H9 (cell line): ENCODE measurements around the gene CFAP90. TPM values are rescaled to one million over a fixed set of nuclear protein-coding genes. Genes with fewer than 3 reads are reported as not detected.

ENCODE experiments used
- DNase-seq: peaks from one replicate; pipeline ENCODE4 v3.0.0-alpha.2; 2017
- H2AFZ ChIP-seq: one replicate; pipeline ENCODE4 v1.6.1; 2013; ENCODE audit warnings: mild to moderate bottlenecking, low read length, control low read depth, moderate library complexity
- H2AK5ac ChIP-seq: 2 replicates; pipeline ENCODE4 v1.6.1; 2013; ENCODE audit warnings: low read length, control low read depth, mixed read lengths; ENCODE audit not compliant: insufficient read length
- H2BK120ac ChIP-seq: one replicate; pipeline ENCODE4 v1.6.1; 2013; ENCODE audit warnings: low read depth, mild to moderate bottlenecking, low read length, control low read depth, inconsistent platforms; ENCODE audit not compliant: poor library complexity, severe bottlenecking
- H2BK12ac ChIP-seq: 2 replicates; pipeline ENCODE4 v1.6.1; 2013; ENCODE audit warnings: low read length, control low read depth, mixed read lengths, low read depth; ENCODE audit not compliant: insufficient read length
- H2BK15ac ChIP-seq: 2 replicates; pipeline ENCODE4 v1.6.1; 2013; ENCODE audit warnings: low read depth, low read length, control low read depth
- H2BK20ac ChIP-seq: one replicate; pipeline ENCODE4 v1.6.1; 2013; ENCODE audit warnings: low read depth, mild to moderate bottlenecking, low read length, control low read depth, inconsistent platforms; ENCODE audit not compliant: poor library complexity, severe bottlenecking
- H2BK5ac ChIP-seq: 2 replicates; pipeline ENCODE4 v1.6.1; 2013; ENCODE audit warnings: low read length, control low read depth, mixed read lengths; ENCODE audit not compliant: insufficient read length
- H3K14ac ChIP-seq: 2 replicates; pipeline ENCODE4 v1.6.1; 2013; ENCODE audit warnings: low read length, control low read depth; ENCODE audit not compliant: insufficient read depth
- H3K18ac ChIP-seq: 2 replicates; pipeline ENCODE4 v1.6.1; 2013; ENCODE audit warnings: low read depth, mild to moderate bottlenecking, mixed read lengths, low read length, control low read depth; ENCODE audit not compliant: insufficient read length
- H3K23ac ChIP-seq: 2 replicates; pipeline ENCODE4 v1.6.1; 2013; ENCODE audit warnings: low read length, control low read depth, mixed read lengths, low read depth; ENCODE audit not compliant: insufficient read length
- H3K23me2 ChIP-seq: 2 replicates; pipeline ENCODE4 v1.6.1; 2013; ENCODE audit warnings: low read depth, mild to moderate bottlenecking, mixed read lengths, low read length, control low read depth; ENCODE audit not compliant: insufficient read length, poor library complexity, severe bottlenecking
- H3K27ac ChIP-seq: 2 replicates; pipeline ENCODE4 v1.5.1; 2013; ENCODE audit warnings: low read length, control low read depth, mixed read lengths, low read depth; ENCODE audit not compliant: insufficient read length
- H3K27me3 ChIP-seq: 2 replicates; pipeline ENCODE4 v1.6.1; 2013; ENCODE audit warnings: low read length, control low read depth, inconsistent platforms; ENCODE audit not compliant: insufficient read depth
- H3K4ac ChIP-seq: 2 replicates; pipeline ENCODE4 v1.6.1; 2013; ENCODE audit warnings: low read depth, mild to moderate bottlenecking, control low read depth, inconsistent platforms, low read length, moderate library complexity
- H3K4me1 ChIP-seq: 2 replicates; pipeline ENCODE4 v1.6.1; 2013; ENCODE audit warnings: low read length, control low read depth, inconsistent platforms; ENCODE audit not compliant: insufficient read depth
- H3K4me2 ChIP-seq: 2 replicates; pipeline ENCODE4 v1.6.1; 2013; ENCODE audit warnings: low read length, control low read depth, mixed read lengths; ENCODE audit not compliant: insufficient read length, insufficient read depth
- H3K56ac ChIP-seq: 2 replicates; pipeline ENCODE4 v1.6.1; 2013; ENCODE audit warnings: low read depth, mild to moderate bottlenecking, mixed read lengths, low read length, control low read depth; ENCODE audit not compliant: insufficient read length
- H3K79me1 ChIP-seq: 2 replicates; pipeline ENCODE4 v1.6.1; 2013; ENCODE audit warnings: low read depth, mild to moderate bottlenecking, moderate library complexity, low read length, control low read depth, inconsistent platforms; ENCODE audit not compliant: insufficient read depth, poor library complexity, severe bottlenecking
- H3K79me2 ChIP-seq: 2 replicates; pipeline ENCODE4 v1.6.1; 2013; ENCODE audit warnings: low read length, control low read depth, inconsistent platforms; ENCODE audit not compliant: insufficient read depth
- H3K9ac ChIP-seq: 2 replicates; pipeline ENCODE4 v1.6.1; 2013; ENCODE audit warnings: low read length, control low read depth, mixed read lengths; ENCODE audit not compliant: insufficient read length; ENCODE audit errors: extremely low read depth
- H3K9me3 ChIP-seq: one replicate; pipeline ENCODE4 v1.6.1; 2013; ENCODE audit warnings: low read depth, low read length, inconsistent platforms; ENCODE audit not compliant: control insufficient read depth
- H3T11ph ChIP-seq: one replicate; pipeline ENCODE4 v1.6.1; 2013; ENCODE audit warnings: mild to moderate bottlenecking, low read length, control low read depth, inconsistent platforms
- H4K20me1 ChIP-seq: one replicate; pipeline ENCODE4 v1.6.1; 2013; ENCODE audit not compliant: control insufficient read depth, insufficient read length, insufficient read depth
- H4K5ac ChIP-seq: 2 replicates; pipeline ENCODE4 v1.6.1; 2013; ENCODE audit warnings: low read depth, mild to moderate bottlenecking, mixed read lengths, low read length, control low read depth; ENCODE audit not compliant: insufficient read length
- H4K8ac ChIP-seq: replicated peaks from 2 replicates; pipeline ENCODE4 v1.6.1; 2013; ENCODE audit warnings: low read length, control low read depth, mixed read lengths, low read depth; ENCODE audit not compliant: insufficient read length
- H4K91ac ChIP-seq: 2 replicates; pipeline ENCODE4 v1.6.1; 2013; ENCODE audit warnings: low read depth, mild to moderate bottlenecking, moderate library complexity, mixed read lengths, low read length, control low read depth; ENCODE audit not compliant: insufficient read length
- H3K27ac Mint-ChIP-seq, 3 experiments: 2 replicates in 2 of 3; 3 replicates in 1 of 3; pipeline ENCODE4 v1.8.0; 2020 to 2021; ENCODE audit warnings: mixed read lengths in 3 of 3, mild to moderate bottlenecking in 1 of 3, moderate library complexity in 1 of 3
- H3K27me3 Mint-ChIP-seq: 2 replicates; pipeline ENCODE4 v1.8.0; 2021; ENCODE audit warnings: low read depth, mild to moderate bottlenecking, moderate library complexity, mixed read lengths
- H3K36me3 Mint-ChIP-seq, 3 experiments: 2 replicates in 2 of 3; 3 replicates in 1 of 3; pipeline ENCODE4 v1.8.0; 2020 to 2021; ENCODE audit warnings: low read depth in 3 of 3, mixed read lengths in 3 of 3; ENCODE audit not compliant: insufficient read depth in 1 of 3
- H3K4me1 Mint-ChIP-seq, 2 experiments: 2 replicates each; pipeline ENCODE4 v1.8.0; 2020; ENCODE audit warnings: mixed read lengths in 2 of 2
- H3K4me3 Mint-ChIP-seq, 2 experiments: 2 replicates in 1 of 2; 3 replicates in 1 of 2; pipeline ENCODE4 v1.8.0; 2020 to 2021; ENCODE audit warnings: mild to moderate bottlenecking in 2 of 2, mixed read lengths in 2 of 2, moderate library complexity in 1 of 2
- H3K9me3 Mint-ChIP-seq, 2 experiments: 2 replicates in 1 of 2; 3 replicates in 1 of 2; pipeline ENCODE4 v1.8.0; 2020; ENCODE audit warnings: mild to moderate bottlenecking in 2 of 2, mixed read lengths in 2 of 2, moderate library complexity in 1 of 2
- CTCF ChIP-seq: fragments of 200-600 bp; sonication (generic); conservative IDR thresholded peaks from 3 replicates; pipeline ENCODE4 v1.8.0; 2021; ENCODE audit warnings: antibody characterized with exemption, mild to moderate bottlenecking
- WGBS: extraction: QIAGEN DNeasy Blood & Tissue Kit; methylation state at CpG from one replicate; pipeline ENCODE4 v1.1.7; 2013; ENCODE audit warnings: missing lambda C conversion rate, low lambda C conversion rate, mixed read lengths; ENCODE audit not compliant: insufficient read length; ENCODE audit errors: extremely low coverage; 5-methylcytosine and 5-hydroxymethylcytosine counted together
- total RNA-seq: library from RNA; stranded (reverse); gene quantifications from 2 replicates; pipeline ENCODE4 v1.2.1, GENCODE V29; 2021

Gene CFAP90
- total RNA-seq, 1 experiment from 2014 or later, result 0.44 TPM

DNA sequence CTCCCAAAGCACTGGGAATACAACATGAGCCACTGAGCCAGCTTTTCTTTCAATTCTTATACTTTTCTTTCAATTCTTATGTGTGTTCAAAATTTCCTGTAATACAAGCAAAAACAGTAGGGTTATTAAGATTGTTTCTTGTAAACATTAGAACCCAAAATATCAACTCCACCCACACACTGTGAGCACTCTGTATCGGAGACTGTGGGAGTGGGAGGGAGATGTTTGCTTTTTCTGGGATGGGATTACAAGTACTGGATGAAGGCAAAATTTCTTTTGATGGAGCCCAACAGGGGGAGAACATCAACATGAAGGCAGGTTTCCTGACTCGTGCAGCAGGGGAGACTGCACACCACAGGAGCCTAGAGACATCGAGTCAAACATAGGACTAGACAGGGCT is 4.7 kb upstream of the CFAP90 start:
- H3K4me1 Mint-ChIP-seq, result peaks cover 5 to 7% of the 10 kb centered on the region in 2 experiments
- Histone ChIP-seq H3T11ph (no peak overlapping the region), H3K27ac (no peak overlapping the region), H3K9me3 (no peaks in the 10 kb centered on the region), H3K14ac (no peak overlapping the region), H2BK5ac (no peak overlapping the region), H2BK120ac (no peak overlapping the region), H3K79me1 (no peaks in the 10 kb centered on the region), H4K20me1 (no peaks in the 10 kb centered on the region), H3K9ac (no peak overlapping the region), H3K18ac (no peak overlapping the region), H2AK5ac (no peak overlapping the region), H4K5ac (no peak overlapping the region), H4K91ac (no peak overlapping the region), H2AFZ (no peak overlapping the region), H3K56ac (no peak overlapping the region), H3K4me2 (no peak overlapping the region), H3K4ac (no peak overlapping the region), H3K23ac (no peak overlapping the region), H2BK12ac (no peak overlapping the region), H2BK20ac (no peak overlapping the region), H3K23me2 (peaks cover 5% of the 10 kb centered on the region), H3K27me3 (no peaks in the 10 kb centered on the region), H4K8ac (no peak overlapping the region), H3K4me1 (no peaks in the 10 kb centered on the region), H2BK15ac (no peak overlapping the region), H3K79me2 (no peaks in the 10 kb centered on the region)
- WGBS, result no CpG with 5 or more reads among the region's 3 CpGs
- peaks cover 15% of the 10 kb centered on the region for H3K27me3 Mint-ChIP-seq
- no peak overlapping the region for H3K4me3 Mint-ChIP-seq
- no peak for TF ChIP-seq CTCF
- H3K36me3 Mint-ChIP-seq, result peaks cover 8 to 27% (median 11%) of the 10 kb centered on the region in 3 experiments
- H3K27ac Mint-ChIP-seq, result peak overlapping the region in 1 of 3 experiments; percentile 19; a peak in 1 of 7 replicates
- no peak for DNase-seq
- H3K9me3 Mint-ChIP-seq, result peaks cover 2 to 7% of the 10 kb centered on the region in 2 experiments; a peak in 3 of 5 replicates
